GM10248 (cell line): ENCODE data around the gene ADAM33.

ENCODE experiments used
- CTCF ChIA-PET: fragments of 300-600 bp; sonication (Branson Sonifier 250); formaldehyde crosslinking; extraction: SDS; loops from one replicate; lab custom pipeline; 2021; ENCODE audit warnings: antibody characterized with exemption; lab: Yijun Ruan, JAX
- POLR2A ChIA-PET: fragments of 350-650 bp; sonication (Branson Sonifier 250); formaldehyde crosslinking; extraction: SDS; loops from one replicate; lab custom pipeline; 2020; ENCODE audit warnings: antibody characterized with exemption; lab: Yijun Ruan, JAX
- DNase-seq: peaks from one replicate; pipeline ENCODE4 v3.0.0; 2012; ENCODE audit errors: extremely low spot score
- CTCF ChIP-seq: IDR thresholded peaks from 2 replicates; pipeline ENCODE4 v1.5.1; 2012; ENCODE audit warnings: mild to moderate bottlenecking, low read depth; ENCODE audit errors: extremely low read depth, missing control alignments, control extremely low read depth

The ADAM33 gene

GRCh38 chr20:3686867-3687321 is 5.1 kb upstream of the ADAM33 start:
- POLR2A ChIA-PET = no interaction called here
- CTCF ChIA-PET = interaction anchor here (1.7 to 3.5 kb wide), 3 partner anchors 8 to 24 kb away, joined by 5 to 20 read pairs (median 17); no protein-coding TSS in a partner anchor
- no peak for TF ChIP-seq CTCF
- no peak for DNase-seq

GRCh38 chr20:3686421-3686820 is 4.6 kb upstream of the ADAM33 start:
- no peak for TF ChIP-seq CTCF
- no peak for DNase-seq
- CTCF ChIA-PET = interaction anchor here (1.7 to 3.5 kb wide), 2 partner anchors 9 kb away, joined by 5 to 20 read pairs; no protein-coding TSS in a partner anchor
- POLR2A ChIA-PET = no interaction called here

- no peak for DNase-seq
- CTCF ChIA-PET = interaction anchor here (0.9 to 1.7 kb wide), 3 partner anchors 8 to 25 kb away, joined by 3 to 8 read pairs (median 5); no protein-coding TSS in a partner anchor
- no peak for TF ChIP-seq CTCF
- POLR2A ChIA-PET = no interaction called here
These were observed 3.5 kb upstream of the ADAM33 start for GRCh38 chr20:3685341-3685740.

GRCh38 chr20:3681352-3681930 is 369 bp downstream of the ADAM33 start:
- ChIA-PET CTCF (interaction anchor here (1.0 to 6.0 kb wide), 2 partner anchors 12 to 28 kb away, joined by 3 to 69 read pairs; no protein-coding TSS in a partner anchor), POLR2A (no interaction called here)
- no peak for TF ChIP-seq CTCF
- DNase-seq = no peak

- DNase-seq = no peak
- ChIA-PET POLR2A (no interaction called here), CTCF (interaction anchor here (1.0 to 6.0 kb wide), 2 partner anchors 13 to 28 kb away, joined by 3 to 69 read pairs; no protein-coding TSS in a partner anchor)
- no peak for TF ChIP-seq CTCF
These were observed 984 bp downstream of the ADAM33 start for GRCh38 chr20:3680701-3681351.

GRCh38 chr20:3679749-3680700 is 1.8 kb downstream of the ADAM33 start:
- DNase-seq = no peak
- no peak for TF ChIP-seq CTCF
- ChIA-PET CTCF (interaction anchor here (6.0 kb wide), 1 partner anchor 29 kb away, joined by 69 read pairs; no protein-coding TSS in a partner anchor), POLR2A (no interaction called here)
